Measurements from ENCODE around the gene ADRM1. TPM values are rescaled to one million over a fixed set of nuclear protein-coding genes. Genes with fewer than 3 reads are reported as not detected.

The ADRM1 gene
- total RNA-seq, 1 donor from 2014 or later, result 97.9 TPM

GRCh38 chr20:62296724-62297448 is 5.9 kb upstream of the ADRM1 start:
- Mint-ChIP-seq H3K4me3 (no peak overlapping the region), H3K36me3 (ENCODE audit: low read depth) (peaks cover 40% of the 10 kb centered on the region), H3K4me1 (peaks cover 41% of the 10 kb centered on the region), H3K9me3 (no peaks in the 10 kb centered on the region), H3K27me3 (no peaks in the 10 kb centered on the region), H3K27ac (no peak overlapping the region)
- no peak for TF ChIP-seq CTCF (IDR thresholded peaks at IDR 0.05)
- intact Hi-C loops (cut with micrococcal nuclease), result no loop called here
- POLR2A ChIA-PET, result interaction anchor here (1.3 kb wide), 1 partner anchor 85 kb away, joined by 4 read pairs; no protein-coding TSS in a partner anchor
- CTCF ChIA-PET, result interaction anchor here (1.6 kb wide), 1 partner anchor 86 kb away, joined by 6 read pairs; no protein-coding TSS in a partner anchor
- ATAC-seq (ENCODE audit: low read depth) (no peak), DNase-seq (no peak)

- H3K4me1 Mint-ChIP-seq, result peaks cover 36% of the 10 kb centered on the region
- ATAC-seq (ENCODE audit: low read depth), result no peak
- H3K27ac Mint-ChIP-seq, result no peak overlapping the region
- ChIA-PET POLR2A (interaction anchor here (0.7 to 1.3 kb wide), 2 partner anchors 85 to 89 kb away, joined by 3 to 4 read pairs; partner anchors contain the start of gene RPS21), CTCF (no interaction called here)
- peaks cover 35% of the 10 kb centered on the region for H3K36me3 Mint-ChIP-seq (ENCODE audit: low read depth)
- no peak for TF ChIP-seq CTCF (IDR thresholded peaks at IDR 0.05)
- H3K4me3 Mint-ChIP-seq, result no peak overlapping the region
- DNase-seq, result no peak
- no peaks in the 10 kb centered on the region for H3K27me3 Mint-ChIP-seq
- H3K9me3 Mint-ChIP-seq, result no peaks in the 10 kb centered on the region
- intact Hi-C loops (cut with micrococcal nuclease), result no loop called here
Observed at GRCh38 chr20:62297449-62298227, 5.2 kb upstream of the ADRM1 start.

- ATAC-seq (ENCODE audit: low read depth) (no peak), DNase-seq (no peak)
- ChIA-PET POLR2A (interaction anchor here (0.8 kb wide), 1 partner anchor 88 kb away, joined by 7 read pairs; the partner anchor contains the start of gene RPS21), CTCF (interaction anchor here (1.4 to 3.2 kb wide), 2 partner anchors 69 to 84 kb away, joined by 3 to 27 read pairs; no protein-coding TSS in a partner anchor)
- intact Hi-C loops (cut with micrococcal nuclease), result no loop called here
- no peak overlapping the region for H3K4me3 Mint-ChIP-seq
- peaks cover 28% of the 10 kb centered on the region for H3K4me1 Mint-ChIP-seq
- no peaks in the 10 kb centered on the region for H3K27me3 Mint-ChIP-seq
- no peaks in the 10 kb centered on the region for H3K9me3 Mint-ChIP-seq
- peaks cover 29% of the 10 kb centered on the region for H3K36me3 Mint-ChIP-seq (ENCODE audit: low read depth)
- TF ChIP-seq CTCF (IDR thresholded peaks at IDR 0.05), result no peak
- H3K27ac Mint-ChIP-seq, result no peak overlapping the region
Observed at GRCh38 chr20:62298577-62299249, 4.1 kb upstream of the ADRM1 start.

GRCh38 chr20:62299666-62300236 is 3.0 kb upstream of the ADRM1 start:
- ChIA-PET POLR2A (interaction anchor here (0.7 to 0.8 kb wide), 4 partner anchors 40 to 174 kb away, joined by 3 to 7 read pairs (median 4); partner anchors contain the start of gene RPS21), CTCF (interaction anchor here (0.6 to 3.2 kb wide), 4 partner anchors 68 to 240 kb away, joined by 3 to 27 read pairs (median 7); no protein-coding TSS in a partner anchor)
- Mint-ChIP-seq H3K4me1 (peaks cover 30% of the 10 kb centered on the region), H3K27me3 (no peaks in the 10 kb centered on the region), H3K27ac (no peak overlapping the region), H3K36me3 (ENCODE audit: low read depth) (peaks cover 28% of the 10 kb centered on the region), H3K9me3 (no peaks in the 10 kb centered on the region), H3K4me3 (no peak overlapping the region)
- ATAC-seq (ENCODE audit: low read depth), result no peak
- intact Hi-C loops (cut with micrococcal nuclease), result loop anchor here (5.0 kb wide), 2 partner anchors 232 to 678 kb away; partner anchors contain the start of gene TAF4
- DNase-seq, result no peak
- no peak for TF ChIP-seq CTCF (IDR thresholded peaks at IDR 0.05)

Data from activated B cell treated with CpG ODN at 0.5 μM for 24 hours (primary cell).